Activated T-helper 1 cell treated with anti-CD3 and anti-CD28 coated beads, Interleukin-12 subunit alpha, Interleukin-12 subunit beta, Interleukin-2, Interleukin-4 antibody, amounts not matched to agents 30 ng/mL and 10 ng/mL and 1 ng/mL, durations not matched to agents 14 hours and 24 hours and 36 hours (primary cell): ENCODE results near the gene RANBP9. TPM values are rescaled to one million over a fixed set of nuclear protein-coding genes. Genes with fewer than 3 reads are reported as not detected.

Source experiments
- DNase-seq: peaks from one replicate; pipeline ENCODE4 v3.0.0; 2021; ENCODE audit warnings: low spot score
- H3K27ac Mint-ChIP-seq: one replicate; pipeline ENCODE4 v1.8.0; 2021; ENCODE audit warnings: mild to moderate bottlenecking, mixed read lengths
- H3K27me3 Mint-ChIP-seq: one replicate; pipeline ENCODE4 v1.8.0; 2022; ENCODE audit warnings: mild to moderate bottlenecking, moderate library complexity, mixed read lengths; ENCODE audit not compliant: insufficient read depth
- H3K36me3 Mint-ChIP-seq: one replicate; pipeline ENCODE4 v1.8.0; 2021; ENCODE audit warnings: low read depth, mixed read lengths
- H3K4me1 Mint-ChIP-seq: one replicate; pipeline ENCODE4 v1.8.0; 2021; ENCODE audit warnings: low read depth, mixed read lengths
- H3K4me3 Mint-ChIP-seq: one replicate; pipeline ENCODE4 v1.8.0; 2021; ENCODE audit warnings: mild to moderate bottlenecking, moderate library complexity, mixed read lengths
- H3K9me3 Mint-ChIP-seq: one replicate; pipeline ENCODE4 v1.8.0; 2021; ENCODE audit warnings: mixed read lengths
- intact Hi-C: fragments of 100-400 bp; cut with micrococcal nuclease; formaldehyde crosslinking; loops from one replicate; pipeline ENCODE4 v1.15.1; 2024
- total RNA-seq: library from RNA; stranded (reverse); gene quantifications from 2 replicates; pipeline ENCODE4 v1.2.3, GENCODE V29; 2022

Gene RANBP9
- total RNA-seq, 1 donor from 2014 or later: 58.4 TPM

DNA sequence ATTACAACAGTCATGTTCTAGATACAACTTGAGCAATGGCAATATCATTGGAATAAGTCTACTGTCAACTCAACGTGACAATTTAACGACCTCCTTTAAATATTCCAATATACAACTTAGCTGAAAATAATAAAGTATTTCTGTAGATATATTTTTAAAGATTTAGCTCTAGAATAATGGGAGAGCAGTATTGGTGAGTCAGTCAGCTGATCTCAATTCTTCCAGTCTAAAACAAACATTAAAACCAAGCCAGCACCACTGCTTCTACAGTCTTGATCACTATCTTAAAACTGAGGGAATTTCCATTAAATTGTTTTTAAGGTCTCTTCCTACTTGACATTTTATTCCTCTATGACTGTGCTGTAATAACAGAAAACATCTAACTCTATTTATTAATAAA lies 58.3 kb downstream of the RANBP9 start:
- intact Hi-C loops: no loop called here
- H3K9me3 Mint-ChIP-seq: no peaks in the 10 kb centered on the region
- H3K36me3 Mint-ChIP-seq: peaks cover 23% of the 10 kb centered on the region

DNA sequence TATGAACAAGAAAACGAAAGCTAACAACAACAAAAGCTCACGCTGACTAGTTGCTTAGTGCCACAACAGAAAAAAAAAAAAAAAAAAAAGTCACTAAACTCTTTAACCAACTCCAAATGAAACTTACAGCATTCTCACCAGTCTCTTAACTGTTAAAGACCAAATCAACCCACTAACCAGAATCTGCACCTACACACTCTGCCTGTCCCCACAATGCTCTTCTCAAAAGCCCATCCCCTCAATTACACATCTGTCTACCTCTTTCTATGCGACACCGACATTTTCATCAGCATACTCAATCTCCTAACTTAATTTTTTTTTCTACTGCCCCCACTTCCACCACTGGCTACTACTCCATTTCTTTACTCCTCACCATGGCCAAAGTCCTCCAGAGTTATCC lies 62.2 kb downstream of the RANBP9 start:
- Mint-ChIP-seq H3K36me3 (peaks cover 19% of the 10 kb centered on the region), H3K4me3 (no peak overlapping the region), H3K9me3 (no peaks in the 10 kb centered on the region), H3K27ac (peak overlapping the region; percentile 18), H3K27me3 (no peaks in the 10 kb centered on the region), H3K4me1 (peaks cover 10% of the 10 kb centered on the region)
- intact Hi-C loops: loop anchor here (2.0 kb wide), 1 partner anchor 15 kb away; no protein-coding TSS in a partner anchor
- no peak for DNase-seq

More for the DNA sequence above, 58.3 kb downstream of the RANBP9 start:
- Mint-ChIP-seq H3K27ac (no peak overlapping the region), H3K4me3 (no peak overlapping the region), H3K27me3 (no peaks in the 10 kb centered on the region), H3K4me1 (peaks cover 22% of the 10 kb centered on the region)
- no peak for DNase-seq

DNA sequence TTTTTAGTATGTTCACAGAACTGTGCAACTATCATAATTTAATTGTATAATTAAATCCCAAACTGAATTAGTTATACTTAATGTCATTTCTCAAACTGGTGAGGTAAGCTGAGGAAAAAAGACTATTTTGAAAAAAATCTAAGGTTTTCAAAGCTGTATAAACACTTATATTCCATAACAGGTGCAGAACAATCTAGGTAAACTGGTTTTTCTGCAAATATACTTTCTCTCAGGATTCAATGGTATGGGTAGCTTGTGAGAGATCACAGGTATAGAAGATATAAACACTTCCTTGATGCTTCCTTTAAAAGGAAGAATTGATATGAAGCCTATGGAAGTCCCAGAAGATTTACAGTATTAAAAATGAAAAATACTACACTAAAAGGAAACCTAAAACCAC lies 62.8 kb downstream of the RANBP9 start:
- Mint-ChIP-seq H3K27me3 (no peaks in the 10 kb centered on the region), H3K9me3 (no peaks in the 10 kb centered on the region), H3K4me1 (peaks cover 10% of the 10 kb centered on the region), H3K36me3 (peaks cover 20% of the 10 kb centered on the region), H3K4me3 (no peak overlapping the region), H3K27ac (no peak overlapping the region)
- no peak for DNase-seq
- intact Hi-C loops: loop anchor here (2.0 kb wide), 1 partner anchor 16 kb away; no protein-coding TSS in a partner anchor

DNA sequence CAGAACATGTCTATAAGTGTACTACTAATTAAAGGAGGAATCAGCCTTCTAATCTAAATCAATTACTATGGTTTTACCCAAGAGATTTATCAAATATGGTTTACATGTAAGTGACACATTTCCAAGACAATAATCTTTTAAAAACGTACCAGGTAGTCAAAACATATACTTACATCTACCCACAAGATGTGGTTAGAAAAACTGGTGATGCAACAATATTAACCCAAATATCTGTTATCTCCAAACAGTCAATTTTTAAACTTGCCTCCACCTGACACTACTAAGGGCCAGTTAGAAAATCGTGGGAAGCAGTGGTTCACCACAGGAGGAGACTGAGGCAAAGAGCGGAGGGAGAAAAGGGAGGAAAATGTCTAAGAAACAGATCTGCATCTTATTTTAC lies 68.5 kb downstream of the RANBP9 start:
- H3K4me1 Mint-ChIP-seq: peaks cover 18% of the 10 kb centered on the region
- no peaks in the 10 kb centered on the region for H3K27me3 Mint-ChIP-seq
- H3K27ac Mint-ChIP-seq: no peak overlapping the region
- no peaks in the 10 kb centered on the region for H3K9me3 Mint-ChIP-seq
- no peak overlapping the region for H3K4me3 Mint-ChIP-seq
- H3K36me3 Mint-ChIP-seq: peaks cover 31% of the 10 kb centered on the region
- no peak for DNase-seq
- intact Hi-C loops: no loop called here

DNA sequence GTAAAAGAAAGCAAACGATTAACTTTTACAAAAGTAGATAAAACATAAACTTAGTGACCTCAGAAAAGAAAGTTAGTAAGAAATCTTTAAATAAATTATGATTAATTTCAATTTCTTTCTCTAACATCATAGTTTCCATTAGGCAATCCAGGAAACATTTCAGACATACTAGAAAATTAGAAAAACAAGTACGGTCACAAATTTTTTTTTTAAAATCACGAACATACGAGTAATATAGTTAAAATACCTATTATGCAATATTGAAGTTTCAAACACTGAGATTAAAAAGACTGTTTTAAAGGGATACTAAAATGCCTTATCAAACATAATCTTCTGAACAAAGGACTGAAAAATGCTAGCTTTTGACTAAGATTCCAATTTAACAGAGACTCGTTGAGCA lies 70.3 kb downstream of the RANBP9 start:
- intact Hi-C loops: no loop called here
- H3K9me3 Mint-ChIP-seq: no peaks in the 10 kb centered on the region
- H3K4me3 Mint-ChIP-seq: no peak overlapping the region
- H3K4me1 Mint-ChIP-seq: peaks cover 36% of the 10 kb centered on the region
- no peaks in the 10 kb centered on the region for H3K27me3 Mint-ChIP-seq
- DNase-seq: no peak
- no peak overlapping the region for H3K27ac Mint-ChIP-seq
- peaks cover 43% of the 10 kb centered on the region for H3K36me3 Mint-ChIP-seq

DNA sequence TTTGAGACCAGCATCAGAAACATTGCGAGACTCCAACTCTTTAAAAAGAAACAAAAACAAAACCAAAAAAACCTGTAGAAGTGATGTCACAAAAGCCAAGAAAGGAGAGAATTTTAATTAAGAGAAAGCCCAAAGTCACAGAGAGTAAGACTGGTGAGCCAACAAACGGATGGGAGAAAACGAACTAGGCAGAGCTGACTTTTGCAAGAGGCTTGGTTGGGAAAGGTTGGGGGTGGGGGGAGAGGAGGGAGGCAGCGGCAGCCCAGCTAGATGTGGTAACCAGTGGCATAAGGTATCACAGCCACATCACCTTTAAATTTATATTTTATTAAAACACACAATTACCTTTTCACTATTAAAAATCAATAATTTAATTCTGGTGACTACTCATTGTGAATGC lies 73.0 kb downstream of the RANBP9 start:
- intact Hi-C loops: no loop called here
- H3K4me3 Mint-ChIP-seq: no peak overlapping the region
- no peaks in the 10 kb centered on the region for H3K9me3 Mint-ChIP-seq
- H3K27me3 Mint-ChIP-seq: no peaks in the 10 kb centered on the region
- peaks cover 51% of the 10 kb centered on the region for H3K4me1 Mint-ChIP-seq
- no peak for DNase-seq
- H3K36me3 Mint-ChIP-seq: peaks cover 53% of the 10 kb centered on the region
- peak overlapping the region; percentile 79 for H3K27ac Mint-ChIP-seq

DNA sequence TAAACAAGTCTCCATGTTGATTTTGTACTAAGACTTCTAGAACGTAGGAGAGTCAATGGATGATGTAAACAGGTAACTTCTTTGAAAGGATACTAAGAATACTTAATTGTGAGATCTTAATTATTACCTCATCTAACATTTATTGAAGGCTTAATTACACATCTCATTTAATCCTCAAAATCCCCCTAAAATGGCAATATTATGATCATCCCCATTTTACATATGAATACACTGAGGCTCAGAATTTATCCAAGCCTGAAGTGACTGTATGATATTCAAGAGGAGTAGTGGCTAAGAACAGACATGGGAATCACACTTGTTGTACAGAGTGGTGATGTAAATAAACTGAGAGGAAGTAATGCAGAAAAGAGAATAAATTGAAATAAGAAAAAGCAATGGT lies 73.6 kb downstream of the RANBP9 start:
- H3K9me3 Mint-ChIP-seq: no peaks in the 10 kb centered on the region
- no peak for DNase-seq
- no peak overlapping the region for H3K4me3 Mint-ChIP-seq
- H3K27ac Mint-ChIP-seq: no peak overlapping the region
- intact Hi-C loops: no loop called here
- no peaks in the 10 kb centered on the region for H3K27me3 Mint-ChIP-seq
- peaks cover 44% of the 10 kb centered on the region for H3K4me1 Mint-ChIP-seq
- peaks cover 50% of the 10 kb centered on the region for H3K36me3 Mint-ChIP-seq

DNA sequence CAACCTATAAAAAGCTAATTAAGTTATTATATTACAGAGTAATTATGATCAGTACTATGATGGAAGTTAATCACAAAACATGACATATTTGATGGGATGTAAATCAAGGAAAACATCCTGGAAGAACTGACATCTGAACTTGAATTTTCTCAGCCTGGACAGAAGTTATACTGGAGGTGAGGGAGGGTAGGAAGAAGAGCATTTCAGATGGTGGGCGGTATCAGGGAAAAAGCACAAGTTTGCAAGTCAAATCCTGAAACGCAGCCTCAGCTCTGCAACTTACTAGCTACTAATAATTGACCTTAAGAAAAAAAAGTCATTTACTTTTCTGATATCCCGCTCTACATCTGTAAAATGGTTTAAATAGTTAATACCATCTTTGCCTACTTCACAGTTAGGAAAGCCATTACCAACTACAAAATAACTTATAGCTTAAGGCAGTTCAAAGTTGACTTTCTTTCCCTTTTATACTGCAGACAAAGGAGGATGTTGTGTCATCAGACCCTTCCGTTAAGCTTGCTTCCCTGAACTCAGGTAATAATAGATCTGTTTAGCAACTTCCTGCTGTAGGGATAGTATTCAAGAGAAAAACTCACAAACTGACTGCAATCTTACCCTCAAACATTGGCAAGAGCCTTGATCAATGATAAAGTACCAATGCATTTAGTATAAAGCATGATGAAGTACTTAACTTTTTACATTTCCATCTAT lies 75.5 kb downstream of the RANBP9 start:
- peaks cover 57% of the 10 kb centered on the region for H3K36me3 Mint-ChIP-seq
- H3K9me3 Mint-ChIP-seq: no peaks in the 10 kb centered on the region
- H3K27me3 Mint-ChIP-seq: no peaks in the 10 kb centered on the region
- no peak for DNase-seq
- intact Hi-C loops: loop anchor here (1.0 kb wide), 1 partner anchor 10 kb away; no protein-coding TSS in a partner anchor
- H3K4me1 Mint-ChIP-seq: peaks cover 44% of the 10 kb centered on the region
- H3K27ac Mint-ChIP-seq: peak overlapping the region; percentile 34
- H3K4me3 Mint-ChIP-seq: no peak overlapping the region

DNA sequence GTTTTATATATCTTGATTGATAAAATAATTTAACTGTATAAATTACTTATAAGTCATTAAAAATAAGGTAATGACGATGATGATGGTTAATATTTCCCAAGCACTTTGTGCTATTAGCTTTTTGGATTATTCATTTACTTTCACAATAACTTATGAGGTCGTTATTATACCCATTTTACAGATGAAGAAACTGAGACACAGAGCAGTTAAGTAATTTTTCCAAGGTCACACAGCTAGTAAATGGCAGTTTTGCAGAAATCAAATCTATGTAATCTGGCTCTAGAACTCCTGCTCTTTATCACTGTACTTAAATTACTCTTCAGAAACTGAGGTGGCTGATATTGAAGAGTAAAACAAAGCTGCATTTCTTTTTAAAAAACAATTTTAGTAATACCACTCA lies 78.3 kb downstream of the RANBP9 start:
- Mint-ChIP-seq H3K27me3 (no peaks in the 10 kb centered on the region), H3K27ac (no peak overlapping the region), H3K9me3 (no peaks in the 10 kb centered on the region), H3K4me3 (no peak overlapping the region), H3K36me3 (peaks cover 57% of the 10 kb centered on the region), H3K4me1 (peaks cover 52% of the 10 kb centered on the region)
- DNase-seq: no peak
- intact Hi-C loops: no loop called here

DNA sequence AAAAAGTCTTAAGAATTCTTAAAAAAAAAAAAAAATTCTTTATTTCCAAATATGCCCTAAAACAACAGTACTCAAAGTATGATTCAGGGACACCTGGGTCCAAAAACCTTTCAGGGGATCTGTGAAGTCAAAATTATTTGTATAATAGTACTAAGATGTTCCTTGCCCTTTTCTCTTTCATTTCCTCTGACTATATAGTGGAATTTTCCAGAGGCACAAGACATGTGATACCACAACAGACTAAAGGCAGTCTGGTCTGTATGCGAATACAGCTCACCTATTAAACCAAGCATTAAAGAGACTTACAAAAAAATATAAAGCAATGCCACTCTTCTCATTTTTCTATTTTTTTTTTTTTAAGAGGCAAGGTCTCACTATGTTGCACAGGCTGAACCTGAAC lies 81.1 kb downstream of the RANBP9 start:
- DNase-seq: no peak
- Mint-ChIP-seq H3K4me1 (peaks cover 32% of the 10 kb centered on the region), H3K4me3 (no peak overlapping the region), H3K36me3 (peaks cover 55% of the 10 kb centered on the region), H3K27me3 (no peaks in the 10 kb centered on the region), H3K9me3 (no peaks in the 10 kb centered on the region), H3K27ac (peak overlapping the region; percentile 63)
- intact Hi-C loops: no loop called here

DNA sequence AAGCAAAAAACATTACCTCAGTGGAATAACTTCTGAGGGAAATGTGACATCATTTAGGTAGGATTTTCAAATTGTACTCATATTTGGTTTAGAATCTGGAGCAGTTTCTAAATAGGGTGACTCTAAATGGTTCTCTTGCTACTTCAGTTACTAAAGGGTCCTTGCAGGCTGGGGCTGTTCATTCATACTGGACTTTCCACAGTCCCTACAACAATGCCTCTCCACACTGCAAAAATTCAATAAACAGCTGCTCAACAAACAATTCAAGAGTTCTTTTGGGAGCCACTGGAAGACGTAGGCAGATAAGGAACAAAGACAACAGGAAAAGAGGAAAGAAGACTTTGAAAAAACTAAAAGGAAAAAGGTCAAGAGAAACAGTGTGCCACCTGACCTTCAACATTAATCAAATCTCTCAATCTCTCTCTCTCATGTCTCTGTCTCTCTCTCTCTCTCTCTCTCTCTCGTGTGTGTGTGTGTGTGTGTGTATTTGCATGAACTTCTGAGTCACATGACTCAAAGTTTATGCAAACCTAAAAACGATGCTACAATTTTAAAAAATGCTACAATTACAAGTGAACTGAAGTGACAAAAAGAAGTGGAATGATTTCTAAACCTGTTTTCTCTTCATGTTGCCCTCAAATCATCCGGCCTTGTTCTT lies 82.0 kb downstream of the RANBP9 start:
- no peak for DNase-seq
- Mint-ChIP-seq H3K27ac (peak overlapping the region; percentile 78), H3K36me3 (peaks cover 56% of the 10 kb centered on the region), H3K4me1 (peaks cover 31% of the 10 kb centered on the region), H3K27me3 (no peaks in the 10 kb centered on the region), H3K9me3 (no peaks in the 10 kb centered on the region), H3K4me3 (no peak overlapping the region)
- intact Hi-C loops: no loop called here

DNA sequence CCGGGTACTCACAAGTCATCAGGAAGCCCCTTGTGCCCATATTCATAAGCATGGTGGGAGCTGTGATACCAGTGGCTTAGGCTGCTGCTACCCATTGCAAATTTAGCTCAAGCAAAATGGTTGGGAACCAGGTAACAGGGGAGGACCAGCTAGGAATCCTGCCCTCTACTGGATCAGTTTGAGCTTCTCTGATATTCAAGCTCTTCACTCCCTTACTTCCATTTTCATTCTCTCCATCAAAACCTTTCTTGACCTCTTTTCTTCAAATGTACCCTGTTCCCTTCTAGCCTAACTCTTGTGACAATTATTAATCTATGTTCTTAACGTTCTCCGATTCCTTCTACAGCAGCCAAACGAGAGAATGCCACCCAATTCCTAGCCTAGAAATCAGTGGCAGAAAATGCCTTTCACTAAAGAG lies 86.8 kb downstream of the RANBP9 start:
- H3K36me3 Mint-ChIP-seq: peaks cover 59% of the 10 kb centered on the region
- no peaks in the 10 kb centered on the region for H3K27me3 Mint-ChIP-seq
- peaks cover 34% of the 10 kb centered on the region for H3K4me1 Mint-ChIP-seq
- no peaks in the 10 kb centered on the region for H3K9me3 Mint-ChIP-seq
- H3K27ac Mint-ChIP-seq: peak overlapping the region; percentile 36
- intact Hi-C loops: loop anchor here (1.0 to 5.0 kb wide), 4 partner anchors 9 to 162 kb away; no protein-coding TSS in a partner anchor
- DNase-seq: no peak
- H3K4me3 Mint-ChIP-seq: no peak overlapping the region

DNA sequence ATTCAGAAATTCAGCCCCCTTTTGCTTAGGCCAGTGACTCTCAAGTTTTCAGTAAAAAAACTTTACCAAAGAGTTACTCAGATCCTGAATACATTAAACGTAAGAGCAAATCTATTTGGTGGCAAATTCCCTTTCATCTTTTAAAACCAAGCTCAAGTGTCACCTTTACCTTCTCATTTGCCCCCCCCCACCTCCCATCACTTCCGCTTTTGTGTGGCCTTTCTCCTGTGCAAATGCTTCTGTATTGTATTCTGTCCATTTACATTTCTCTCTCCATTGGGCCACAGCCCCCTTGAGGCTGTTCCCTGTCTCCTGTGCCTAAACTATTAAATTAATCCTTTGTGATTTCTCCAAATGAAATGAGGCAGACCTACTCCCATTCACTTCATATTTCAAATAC lies 94.6 kb downstream of the RANBP9 start:
- DNase-seq: no peak
- Mint-ChIP-seq H3K4me3 (peak overlapping the region; percentile 99), H3K27me3 (no peaks in the 10 kb centered on the region), H3K27ac (peak overlapping the region; percentile 31), H3K9me3 (no peaks in the 10 kb centered on the region), H3K36me3 (peaks cover 28% of the 10 kb centered on the region), H3K4me1 (peaks cover 46% of the 10 kb centered on the region)
- intact Hi-C loops: loop anchor here (10.0 kb wide), 1 partner anchor 448 kb away; no protein-coding TSS in a partner anchor
